ENCODE measurements around the gene OLAH. TPM values are rescaled to one million over a fixed set of nuclear protein-coding genes. Genes with fewer than 3 reads are reported as not detected.
"Not testable (repeated sequence)": the region's sequence is repeated elsewhere in the genome, so short reads cannot be mapped to it uniquely, and the experiment has no call there.

Gene OLAH
- total RNA-seq = not detected
- polyA plus RNA-seq = not detected

DNA sequence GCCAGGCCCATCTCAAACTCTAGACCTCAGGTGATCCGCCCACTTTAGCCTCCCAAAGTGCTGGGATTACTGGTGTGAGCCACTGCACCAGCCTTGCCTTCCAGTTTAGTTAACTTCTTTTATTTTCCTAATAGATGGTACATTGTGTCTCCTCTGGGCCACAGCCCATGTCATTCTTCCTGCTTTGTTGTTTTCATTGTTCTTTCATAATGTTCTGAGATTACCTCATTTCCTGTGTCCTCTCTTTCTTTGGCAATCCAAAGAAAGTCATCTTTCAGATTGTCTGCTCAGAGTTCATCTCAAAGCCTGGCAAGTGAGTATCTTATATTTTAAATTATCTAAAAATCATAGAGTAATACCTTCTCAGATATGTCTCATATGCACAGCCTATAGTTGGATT is at the start of gene OLAH:
Gene OLAH, plus strand, starts transcription at position 270 of the 400 bp plus-strand sequence. CDS start 3,346 bp downstream, outside the sequence.
- no peak within 1 kb of the TSS for H3K4me3 ChIP-seq (ENCODE audit: low read length)
- no peaks in the 10 kb centered on the region for H3K9me3 ChIP-seq (ENCODE audit: low read length)
- no peak within 1 kb of the TSS for H3K27ac ChIP-seq (ENCODE audit: low read depth, low read length)
- H3K36me3 ChIP-seq (ENCODE audit: insufficient read depth, low read length) = no peaks in the 10 kb centered on the region
- Mint-ChIP-seq H3K36me3 (no peaks in the 10 kb centered on the region), H3K4me1 (peaks cover 0 to 3% (median 0%) of the 10 kb centered on the region in 3 donors), H3K27me3 (peaks cover 0 to 6% of the 10 kb centered on the region in 2 donors), H3K27ac (peak within 1 kb of the TSS in 1 of 8 donors; percentile 2), H3K9me3 (no peaks in the 10 kb centered on the region), H3K4me3 (no peak within 1 kb of the TSS)
- DNase-seq = no peak
- CTCF ChIA-PET = no interaction called here
- H3K27me3 ChIP-seq (ENCODE audit: insufficient read depth, low read length, poor library complexity, severe bottlenecking) = no peaks in the 10 kb centered on the region
- POLR2A ChIA-PET = no interaction called here
- no peaks in the 10 kb centered on the region for H3K4me1 ChIP-seq (ENCODE audit: insufficient read depth, low read length)

DNA sequence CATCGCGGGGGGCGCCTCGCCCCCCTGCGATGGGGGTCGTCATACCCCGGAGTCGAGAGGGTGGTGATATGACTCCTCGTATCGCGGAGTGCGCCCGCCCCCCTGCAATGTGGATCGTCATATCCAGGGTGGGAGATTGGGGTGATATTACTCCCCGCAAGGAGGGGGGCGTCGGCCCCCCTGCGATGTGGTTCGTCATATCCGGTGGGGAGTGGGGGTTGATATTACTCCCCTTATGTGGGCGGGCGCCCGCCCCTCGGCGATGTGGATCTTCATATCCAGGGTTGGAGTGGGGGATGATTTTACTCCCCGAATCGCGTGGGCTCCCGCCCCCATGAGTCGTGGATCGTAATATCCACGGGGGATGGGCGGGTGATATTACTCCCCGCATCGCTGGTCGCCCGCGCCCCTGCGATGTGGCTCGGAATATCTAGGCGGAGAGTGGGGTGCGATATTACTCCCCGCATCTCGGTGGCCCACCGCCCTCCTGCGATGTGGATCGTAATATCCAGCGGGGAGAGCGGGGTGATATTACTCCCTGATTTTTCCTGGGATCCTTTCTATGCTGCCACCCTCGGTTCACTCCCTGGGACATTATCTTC is 47.7 kb upstream of the OLAH start:
- Mint-ChIP-seq H3K27ac (no peak overlapping the region), H3K9me3 (peaks cover 0 to 1% (median 0%) of the 10 kb centered on the region in 5 donors), H3K27me3 (peaks cover 3 to 14% of the 10 kb centered on the region in 2 donors), H3K4me3 (no peak overlapping the region), H3K36me3 (no peaks in the 10 kb centered on the region), H3K4me1 (peaks cover 0 to 7% (median 2%) of the 10 kb centered on the region in 3 donors)
- H3K36me3 ChIP-seq (ENCODE audit: insufficient read depth, low read length) = no peaks in the 10 kb centered on the region
- no peaks in the 10 kb centered on the region for H3K27me3 ChIP-seq (ENCODE audit: insufficient read depth, low read length, poor library complexity, severe bottlenecking)
- H3K4me3 ChIP-seq (ENCODE audit: low read length) = no peak overlapping the region
- ChIA-PET POLR2A (no interaction called here), CTCF (no interaction called here)
- no peaks in the 10 kb centered on the region for H3K4me1 ChIP-seq (ENCODE audit: insufficient read depth, low read length)
- H3K9me3 ChIP-seq (ENCODE audit: low read length) = no peaks in the 10 kb centered on the region
- H3K27ac ChIP-seq (ENCODE audit: low read depth, low read length) = no peak overlapping the region
- DNase-seq = no peak

DNA sequence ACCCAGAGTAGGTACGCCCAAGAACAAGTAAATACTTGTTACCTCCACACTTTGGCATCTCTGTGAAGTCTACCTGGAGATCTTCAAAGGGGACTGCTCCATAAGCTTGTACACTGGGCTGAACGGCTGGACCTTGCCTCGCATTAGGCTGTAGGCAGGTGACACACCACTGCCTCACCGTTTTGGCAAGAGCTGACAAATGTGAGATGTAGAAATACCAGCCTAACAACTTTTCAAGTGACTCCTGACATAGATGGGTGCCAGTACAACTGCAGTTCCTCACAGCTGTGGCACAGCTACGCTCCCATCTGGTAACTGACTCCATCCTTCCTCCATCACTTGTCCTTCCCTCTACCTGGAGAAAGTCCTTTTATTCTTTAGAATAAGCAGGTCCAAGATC is 30.2 kb upstream of the OLAH start:
- H3K4me3 ChIP-seq (ENCODE audit: low read length); H3K27ac Mint-ChIP-seq; H3K4me1 ChIP-seq (ENCODE audit: insufficient read depth, low read length); H3K27me3 ChIP-seq (ENCODE audit: insufficient read depth, low read length, poor library complexity, severe bottlenecking); H3K27ac ChIP-seq (ENCODE audit: low read depth, low read length); H3K9me3 Mint-ChIP-seq; H3K4me1 Mint-ChIP-seq; CTCF ChIA-PET; H3K9me3 ChIP-seq (ENCODE audit: low read length); H3K4me3 Mint-ChIP-seq; H3K36me3 ChIP-seq (ENCODE audit: insufficient read depth, low read length); H3K36me3 Mint-ChIP-seq; POLR2A ChIA-PET; DNase-seq: not testable (repeated sequence)
- peaks cover 2 to 11% of the 10 kb centered on the region in 2 donors for H3K27me3 Mint-ChIP-seq

DNA sequence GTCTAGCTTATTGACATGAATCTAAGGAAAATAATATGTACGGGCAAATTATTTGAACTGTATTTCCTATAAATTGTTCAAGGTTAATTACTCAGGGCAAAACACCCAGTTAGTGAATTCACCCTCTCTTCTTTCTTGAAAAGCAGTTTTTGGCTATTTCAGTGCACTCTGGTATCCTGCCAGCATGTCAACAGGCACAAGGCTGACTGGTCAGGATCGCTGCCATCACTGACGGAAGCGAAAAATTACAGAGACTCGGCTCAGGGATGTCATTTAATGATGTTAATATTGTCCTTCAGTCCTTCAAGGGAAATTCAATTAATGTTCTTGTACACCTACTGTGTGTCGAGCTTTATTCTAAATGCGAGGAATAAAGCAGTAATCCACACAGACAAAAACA is 28.3 kb upstream of the OLAH start:
- H3K4me3 Mint-ChIP-seq = no peak overlapping the region
- no peak overlapping the region for H3K27ac ChIP-seq (ENCODE audit: low read depth, low read length)
- H3K36me3 ChIP-seq (ENCODE audit: insufficient read depth, low read length) = no peaks in the 10 kb centered on the region
- no peaks in the 10 kb centered on the region for H3K27me3 ChIP-seq (ENCODE audit: insufficient read depth, low read length, poor library complexity, severe bottlenecking)
- no peaks in the 10 kb centered on the region for H3K4me1 Mint-ChIP-seq
- H3K36me3 Mint-ChIP-seq = no peaks in the 10 kb centered on the region
- ChIA-PET CTCF (no interaction called here), POLR2A (interaction anchor here (0.6 kb wide), 1 partner anchor 472 kb away, joined by 6 read pairs; no protein-coding TSS in a partner anchor)
- H3K4me3 ChIP-seq (ENCODE audit: low read length) = no peak overlapping the region
- DNase-seq = no peak
- H3K4me1 ChIP-seq (ENCODE audit: insufficient read depth, low read length) = no peaks in the 10 kb centered on the region
- no peaks in the 10 kb centered on the region for H3K9me3 Mint-ChIP-seq
- H3K27me3 Mint-ChIP-seq = peaks cover 2 to 11% of the 10 kb centered on the region in 2 donors
- no peaks in the 10 kb centered on the region for H3K9me3 ChIP-seq (ENCODE audit: low read length)
- H3K27ac Mint-ChIP-seq = no peak overlapping the region

DNA sequence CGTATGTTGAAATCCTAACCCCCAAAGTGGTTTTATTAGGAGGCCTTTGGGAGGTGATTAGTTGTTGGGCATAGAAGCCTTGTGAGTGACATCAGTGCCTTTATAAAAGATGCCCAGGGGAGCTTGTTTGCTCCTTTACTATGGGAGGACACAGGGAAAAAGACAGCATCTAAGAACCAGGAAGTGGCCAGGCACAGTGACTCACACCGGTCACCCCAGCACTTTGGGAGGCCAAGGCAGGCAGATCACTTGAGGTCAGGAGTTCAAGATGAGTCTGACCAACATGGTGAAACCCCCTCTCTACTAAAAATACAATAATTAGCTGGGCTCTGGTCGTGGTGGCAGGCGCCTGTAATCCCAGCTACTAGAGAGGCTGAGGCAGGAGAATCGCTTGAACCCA is 22.8 kb upstream of the OLAH start:
- H3K9me3 ChIP-seq (ENCODE audit: low read length); H3K27ac ChIP-seq (ENCODE audit: low read depth, low read length); H3K27ac Mint-ChIP-seq; H3K27me3 Mint-ChIP-seq; DNase-seq; H3K9me3 Mint-ChIP-seq; H3K27me3 ChIP-seq (ENCODE audit: insufficient read depth, low read length, poor library complexity, severe bottlenecking); CTCF ChIA-PET; H3K4me3 Mint-ChIP-seq; H3K36me3 Mint-ChIP-seq; H3K4me1 Mint-ChIP-seq; H3K4me3 ChIP-seq (ENCODE audit: low read length); POLR2A ChIA-PET; H3K36me3 ChIP-seq (ENCODE audit: insufficient read depth, low read length); H3K4me1 ChIP-seq (ENCODE audit: insufficient read depth, low read length): not testable (repeated sequence)

DNA sequence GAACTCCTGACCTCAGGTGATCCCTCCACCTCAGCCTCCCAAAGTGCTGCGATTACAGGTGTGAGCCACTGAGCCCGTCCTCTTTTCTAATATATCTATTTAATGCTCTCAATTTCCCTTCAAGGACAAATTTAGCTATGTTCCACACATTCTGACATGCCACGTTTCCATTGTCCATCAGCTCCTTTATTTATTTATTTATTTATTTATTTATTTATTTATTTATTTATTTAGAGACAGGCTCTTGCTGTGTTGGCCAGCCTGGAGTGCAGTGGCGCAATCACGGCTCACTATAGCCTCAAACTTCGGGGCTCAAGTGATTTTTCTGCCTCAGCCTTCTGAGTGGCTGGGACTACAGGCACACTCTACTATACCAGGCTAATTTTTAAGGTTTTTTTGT is 20.7 kb upstream of the OLAH start:
- H3K36me3 Mint-ChIP-seq; H3K4me3 Mint-ChIP-seq; H3K36me3 ChIP-seq (ENCODE audit: insufficient read depth, low read length); H3K27ac Mint-ChIP-seq; H3K27me3 Mint-ChIP-seq; H3K27me3 ChIP-seq (ENCODE audit: insufficient read depth, low read length, poor library complexity, severe bottlenecking); H3K4me1 Mint-ChIP-seq; H3K27ac ChIP-seq (ENCODE audit: low read depth, low read length); H3K9me3 Mint-ChIP-seq; H3K4me1 ChIP-seq (ENCODE audit: insufficient read depth, low read length); POLR2A ChIA-PET; H3K9me3 ChIP-seq (ENCODE audit: low read length); DNase-seq; CTCF ChIA-PET; H3K4me3 ChIP-seq (ENCODE audit: low read length): not testable (repeated sequence)

DNA sequence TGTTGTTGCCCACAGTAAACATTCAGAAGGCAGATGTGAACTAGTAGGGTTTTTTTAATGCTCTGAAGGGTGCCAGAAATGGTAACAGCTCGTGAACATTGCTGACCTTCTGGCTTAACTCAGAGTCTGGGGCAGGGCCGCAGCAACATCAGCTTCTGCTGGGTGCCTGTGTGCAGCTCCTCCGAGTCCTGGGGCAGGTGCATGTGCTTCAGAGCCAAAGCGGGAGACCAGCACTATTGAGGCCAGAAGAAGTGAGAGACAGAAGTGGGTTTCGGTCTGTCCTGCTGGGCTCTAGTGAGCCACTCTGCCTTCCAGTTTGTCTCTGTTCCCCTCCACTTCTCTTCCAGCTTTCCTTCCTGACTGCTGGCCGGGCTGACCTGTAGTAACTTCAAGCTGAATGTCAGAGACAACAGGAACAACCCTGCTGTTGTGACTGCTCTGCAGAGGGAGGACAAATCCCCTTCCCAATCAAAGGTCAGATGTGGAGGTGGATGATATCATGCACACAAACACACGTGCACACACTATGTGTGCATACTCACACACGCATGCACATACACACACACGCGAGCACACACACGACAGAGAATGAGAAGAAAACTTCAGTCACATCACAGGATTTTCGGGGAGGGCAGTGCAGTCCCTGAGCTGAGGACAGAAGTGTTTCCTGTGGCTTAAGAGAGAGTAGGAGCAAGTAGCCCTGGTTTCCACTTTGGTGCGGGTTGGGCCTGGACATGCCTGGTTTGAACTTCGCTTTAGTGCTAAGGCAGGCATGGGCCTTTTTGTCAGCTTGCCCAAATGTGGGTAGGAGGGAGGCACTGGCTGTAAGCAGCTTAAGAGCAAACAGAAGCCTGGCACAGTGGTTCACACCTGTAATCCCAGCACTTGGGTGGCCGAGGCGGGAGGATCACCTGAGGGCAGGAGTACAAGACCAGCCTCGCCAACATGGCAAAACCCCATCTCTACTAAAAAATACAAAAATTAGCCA is 19.4 kb upstream of the OLAH start:
- H3K27me3 ChIP-seq (ENCODE audit: insufficient read depth, low read length, poor library complexity, severe bottlenecking); H3K4me3 Mint-ChIP-seq; H3K9me3 Mint-ChIP-seq; H3K4me3 ChIP-seq (ENCODE audit: low read length); POLR2A ChIA-PET; H3K36me3 Mint-ChIP-seq; H3K27me3 Mint-ChIP-seq; H3K27ac Mint-ChIP-seq; H3K36me3 ChIP-seq (ENCODE audit: insufficient read depth, low read length); H3K27ac ChIP-seq (ENCODE audit: low read depth, low read length); H3K9me3 ChIP-seq (ENCODE audit: low read length); H3K4me1 Mint-ChIP-seq; H3K4me1 ChIP-seq (ENCODE audit: insufficient read depth, low read length); CTCF ChIA-PET; DNase-seq: not testable (repeated sequence)

DNA sequence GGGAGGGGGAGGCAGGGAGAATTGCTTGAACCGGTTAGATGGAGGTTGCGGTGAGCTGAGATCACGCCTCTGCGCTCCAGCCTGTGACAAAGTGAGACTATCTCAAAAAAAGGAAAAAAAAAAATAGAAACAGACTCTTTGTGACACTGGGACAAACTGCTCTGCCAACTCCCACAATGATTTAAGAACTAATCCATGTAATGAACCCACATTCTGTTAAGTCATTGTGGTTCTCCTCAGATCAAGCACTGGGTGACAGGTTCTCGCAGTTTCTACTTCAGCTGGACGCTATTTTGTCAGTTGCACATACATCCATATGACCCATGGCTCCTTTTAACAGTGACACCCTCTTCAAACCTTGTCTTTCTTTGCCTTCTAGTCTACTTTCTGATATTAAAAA is 18.7 kb upstream of the OLAH start:
- CTCF ChIA-PET; H3K36me3 ChIP-seq (ENCODE audit: insufficient read depth, low read length); H3K27ac ChIP-seq (ENCODE audit: low read depth, low read length); H3K27me3 Mint-ChIP-seq; H3K9me3 ChIP-seq (ENCODE audit: low read length); H3K4me1 Mint-ChIP-seq; H3K4me3 ChIP-seq (ENCODE audit: low read length); H3K9me3 Mint-ChIP-seq; H3K4me1 ChIP-seq (ENCODE audit: insufficient read depth, low read length); H3K27me3 ChIP-seq (ENCODE audit: insufficient read depth, low read length, poor library complexity, severe bottlenecking); DNase-seq; H3K27ac Mint-ChIP-seq; H3K4me3 Mint-ChIP-seq; H3K36me3 Mint-ChIP-seq; POLR2A ChIA-PET: not testable (repeated sequence)

All from CD8-positive, alpha-beta memory T cell (primary cell).